NCI-H526 (cell line): ENCODE measurements around the gene STK40.

ENCODE experiments used
- DNase-seq, 2 experiments: peaks; one replicate each; lab custom pipeline; 2025; lab: John Stamatoyannopoulos, UW

STK40 gene

GRCh38 chr1:36309397-36309796, 76.3 kb downstream of the STK40 start:
- no peak for DNase-seq

GRCh38 chr1:36307601-36308330, 78.0 kb downstream of the STK40 start:
- peak in 1 of 2 experiments; percentile 26 for DNase-seq

GRCh38 chr1:36306902-36307456, 78.7 kb downstream of the STK40 start:
- peak; percentile 97 to 100 for DNase-seq

- peak; percentile 79 to 94 for DNase-seq
Measured at GRCh38 chr1:36306210-36306901, 79.4 kb downstream of the STK40 start, which contains the start of gene SH3D21. Gene SH3D21 (plus strand): TSS chr1:36306368. CDS start chr1:36306421, 53 bp downstream.

GRCh38 chr1:36305915-36306209, 79.9 kb downstream of the STK40 start:
- no peak for DNase-seq

GRCh38 chr1:36304970-36305914, 80.5 kb downstream of the STK40 start:
- DNase-seq: no peak

GRCh38 chr1:36304521-36304920, 81.2 kb downstream of the STK40 start:
- DNase-seq: no peak

GRCh38 chr1:36303650-36304360, 81.9 kb downstream of the STK40 start:
- DNase-seq: no peak

GRCh38 chr1:36303244-36303643, 82.5 kb downstream of the STK40 start:
- no peak for DNase-seq

GRCh38 chr1:36301220-36301619, 84.5 kb downstream of the STK40 start:
- DNase-seq: no peak

- DNase-seq: no peak
Measured at GRCh38 chr1:36300526-36300925, 85.2 kb downstream of the STK40 start.

GRCh38 chr1:36298640-36299039, 87.1 kb downstream of the STK40 start:
- no peak for DNase-seq

- DNase-seq: no peak
Measured at GRCh38 chr1:36297062-36297461, 88.7 kb downstream of the STK40 start.

- DNase-seq: no peak
Measured at GRCh38 chr1:36295390-36295789, 90.3 kb downstream of the STK40 start.
